ENCODE data around the gene BICD1. TPM values are rescaled to one million over a fixed set of nuclear protein-coding genes. Genes with fewer than 3 reads are reported as not detected.
A peak's percentile ranks its signal among the peaks of the same experiment; 100 is the strongest.

BICD1 gene
- total and polyA plus RNA-seq, 2 experiments from 2014 or later: 59.3 to 83.6 TPM

- no peak for TF ChIP-seq EZH2phosphoT487 (IDR thresholded peaks at IDR 0.05; ENCODE audit: unreplicated experiment)
- no peak for TF ChIP-seq REST (IDR thresholded peaks at IDR 0.05; ENCODE audit: unreplicated experiment)
- no peak for TF ChIP-seq NANOG (IDR thresholded peaks at IDR 0.05; ENCODE audit: borderline replicate concordance)
- TF ChIP-seq ZNF114 (CRISPR knock-in tag; IDR thresholded peaks at IDR 0.05): no peak
- TF ChIP-seq ZNF331 (CRISPR knock-in tag; IDR thresholded peaks at IDR 0.05; ENCODE audit: low read depth): no peak
- no peak for TF ChIP-seq CTCF (conservative IDR thresholded peaks at IDR 0.05; ENCODE audit: low read depth in 2 of 2)
These were observed 189.9 kb downstream of the BICD1 start (continued) for GRCh38 chr12:32296567-32296966.

- no peak for ATAC-seq
- Mint-ChIP-seq H3K4me1 (peaks cover 3% of the 10 kb centered on the region; the same call in 1 of the 3 replicates), H3K27ac (no peak overlapping the region), H3K4me3 (no peak overlapping the region), H3K36me3 (ENCODE audit: low read depth) (peaks cover 4% of the 10 kb centered on the region), H3K27me3 (ENCODE audit: insufficient read depth, low read depth, poor library complexity) (peaks cover 2% of the 10 kb centered on the region), H3K9me3 (no peaks in the 10 kb centered on the region)
- Histone ChIP-seq H4K20me1 (replicated peaks; ENCODE audit: insufficient read depth) (no peaks in the 10 kb centered on the region; the same call in 1 of the 2 replicates), H3K9me2 (ENCODE audit: insufficient read depth) (no peaks in the 10 kb centered on the region), H3K27me3 (ENCODE audit: insufficient read depth) (no peaks in the 10 kb centered on the region), H2AFZ (no peak overlapping the region), H3F3A (replicated peaks; ENCODE audit: low read depth) (peaks cover 8% of the 10 kb centered on the region; the same call in 1 of the 2 replicates), H3K4me2 (no peak overlapping the region), H3K4me3 (no peak overlapping the region), H3K36me3 (ENCODE audit: insufficient read depth) (no peaks in the 10 kb centered on the region), H3K4me1 (ENCODE audit: insufficient read depth) (no peaks in the 10 kb centered on the region), H3K79me2 (replicated peaks; ENCODE audit: insufficient read depth) (peaks cover 6% of the 10 kb centered on the region), H3K27ac (ENCODE audit: low read depth) (peak overlapping the region; percentile 82)
- no peak for DNase-seq (ENCODE audit: low spot score)
- TF ChIP-seq EZH2phosphoT487 (IDR thresholded peaks at IDR 0.05; ENCODE audit: unreplicated experiment): no peak
- no peak for TF ChIP-seq ZNF331 (CRISPR knock-in tag; IDR thresholded peaks at IDR 0.05; ENCODE audit: low read depth)
- no peak for TF ChIP-seq CTCF (conservative IDR thresholded peaks at IDR 0.05; ENCODE audit: low read depth in 2 of 2)
- TF ChIP-seq STAT1 (IDR thresholded peaks at IDR 0.05; ENCODE audit: unreplicated experiment): no peak
- no peak for TF ChIP-seq ZNF462 (CRISPR knock-in tag; IDR thresholded peaks at IDR 0.05)
These were observed 192.3 kb downstream of the BICD1 start for GRCh38 chr12:32298917-32299316.
